Muscle layer of colon (tissue), 2 donors: ENCODE results near the gene TXLNB.
"Not testable (repeated sequence)": the region's sequence is repeated elsewhere in the genome, so short reads cannot be mapped to it uniquely, and the experiment has no call there.

Experiments used
- H3K27ac ChIP-seq: one replicate; pipeline ENCODE4 v1.7.0; 2013; ENCODE audit warnings: low read depth, mild to moderate bottlenecking, low read length, moderate library complexity
- H3K27me3 ChIP-seq, 2 donors: one replicate each; pipeline ENCODE4 v1.7.0; 2013; ENCODE audit warnings: low read length in 2 of 2, mild to moderate bottlenecking in 2 of 2; ENCODE audit not compliant: insufficient read depth in 2 of 2, control insufficient read depth in 1 of 2
- H3K36me3 ChIP-seq: one replicate; pipeline ENCODE4 v1.7.0; 2013; ENCODE audit warnings: mild to moderate bottlenecking, low read length; ENCODE audit not compliant: insufficient read depth
- H3K4me1 ChIP-seq: one replicate; pipeline ENCODE4 v1.7.0; 2013; ENCODE audit warnings: mild to moderate bottlenecking, low read length; ENCODE audit not compliant: insufficient read depth
- H3K4me3 ChIP-seq, 2 donors: one replicate each; pipeline ENCODE4 v1.7.0; 2013; ENCODE audit warnings: low read length in 2 of 2, low read depth in 1 of 2, mild to moderate bottlenecking in 1 of 2, moderate library complexity in 1 of 2
- H3K9ac ChIP-seq: one replicate; pipeline ENCODE4 v1.7.0; 2013; ENCODE audit warnings: low read length
- H3K9me3 ChIP-seq: one replicate; pipeline ENCODE4 v1.7.0; 2013; ENCODE audit warnings: mild to moderate bottlenecking, low read length
- donor health status: abdominal sarcoma.
- donor health status: Adenocarcinoma of cecum.

Gene TXLNB

DNA sequence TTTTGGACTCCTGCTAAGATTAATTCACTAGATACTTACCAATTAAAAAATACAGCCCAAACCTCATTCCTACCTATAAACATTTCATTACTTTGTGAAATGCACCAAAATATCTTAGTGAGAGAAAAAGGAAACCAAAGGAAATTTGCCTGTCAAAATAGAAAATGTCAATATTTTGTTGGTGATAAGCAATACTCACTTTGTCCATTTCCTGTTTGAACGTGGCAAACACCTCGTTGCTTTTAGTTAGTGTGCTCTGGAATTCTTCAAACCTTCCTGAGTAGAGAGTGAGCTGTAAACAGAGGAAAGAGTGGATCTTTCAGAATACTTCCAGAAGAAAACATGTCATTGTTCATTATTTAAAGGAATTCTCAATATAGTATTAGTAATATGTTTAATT lies 44.2 kb downstream of the TXLNB start:
- Histone ChIP-seq H3K4me1 (peaks cover 5% of the 10 kb centered on the region), H3K4me3 (no peak overlapping the region), H3K36me3 (no peaks in the 10 kb centered on the region), H3K27me3 (no peaks in the 10 kb centered on the region), H3K9me3 (no peaks in the 10 kb centered on the region), H3K27ac (no peak overlapping the region), H3K9ac (no peak overlapping the region)

- Histone ChIP-seq H3K9me3 (no peaks in the 10 kb centered on the region), H3K27me3 (no peaks in the 10 kb centered on the region), H3K27ac (no peak overlapping the region), H3K36me3 (no peaks in the 10 kb centered on the region), H3K4me1 (peaks cover 20% of the 10 kb centered on the region), H3K9ac (no peak overlapping the region), H3K4me3 (no peak overlapping the region)
These were observed 48.3 kb downstream of the TXLNB start for GRCh38 chr6:139243536-139243935.

GRCh38 chr6:139242457-139243240 lies 49.1 kb downstream of the TXLNB start:
- H3K9me3 ChIP-seq = no peaks in the 10 kb centered on the region
- no peaks in the 10 kb centered on the region for H3K27me3 ChIP-seq
- no peaks in the 10 kb centered on the region for H3K36me3 ChIP-seq
- peaks cover 20% of the 10 kb centered on the region for H3K4me1 ChIP-seq
- no peak overlapping the region for H3K9ac ChIP-seq
- H3K27ac ChIP-seq = no peak overlapping the region
- H3K4me3 ChIP-seq = no peak overlapping the region

- no peaks in the 10 kb centered on the region for H3K36me3 ChIP-seq
- H3K9ac ChIP-seq = no peak overlapping the region
- H3K27me3 ChIP-seq = no peaks in the 10 kb centered on the region
- peak overlapping the region; percentile 29 for H3K27ac ChIP-seq
- no peaks in the 10 kb centered on the region for H3K9me3 ChIP-seq
- H3K4me1 ChIP-seq = peaks cover 20% of the 10 kb centered on the region
- H3K4me3 ChIP-seq = no peak overlapping the region
These were observed 51.4 kb downstream of the TXLNB start for GRCh38 chr6:139240161-139241010.

DNA sequence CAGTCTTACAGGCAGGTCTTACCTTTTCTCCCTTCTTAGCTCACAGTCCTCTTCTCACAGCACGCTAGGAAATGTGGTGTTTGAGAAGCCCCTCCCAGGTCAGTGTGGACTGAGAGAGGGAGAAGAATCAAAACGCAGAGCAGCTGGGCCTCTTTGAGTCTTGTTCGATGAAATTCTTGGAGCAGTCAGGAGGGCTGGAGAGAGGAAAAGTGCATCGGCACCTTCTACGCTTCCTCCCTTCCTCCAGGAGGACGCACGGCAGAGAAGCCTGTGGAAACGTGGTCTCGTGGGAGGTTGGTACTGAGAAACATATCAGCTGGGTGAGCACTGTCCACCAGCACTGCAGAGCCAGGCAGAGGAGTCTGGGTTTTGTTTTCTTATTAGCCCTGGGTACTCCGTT lies 52.7 kb downstream of the TXLNB start:
- Histone ChIP-seq H3K4me3 (no peak overlapping the region), H3K27ac (no peak overlapping the region)

DNA sequence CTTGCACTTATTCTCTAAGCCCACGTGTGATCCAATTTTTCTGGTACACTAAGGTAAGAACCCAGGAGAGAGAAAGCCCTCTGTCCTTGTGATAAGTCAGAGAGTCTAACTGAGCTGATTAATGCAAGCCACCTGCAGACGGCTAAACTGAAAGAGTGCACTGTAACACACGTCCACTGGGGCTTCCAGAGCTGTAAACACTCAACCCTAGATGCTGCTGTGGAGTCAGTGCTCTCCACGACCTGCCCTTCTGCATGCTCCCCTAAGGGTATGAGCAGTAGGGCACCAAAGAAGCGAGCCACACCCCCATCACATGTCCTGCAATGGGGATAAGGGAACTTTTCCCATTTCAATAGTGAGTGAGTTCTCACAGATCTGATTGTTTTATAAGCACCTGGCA lies 55.7 kb downstream of the TXLNB start:
- H3K36me3 ChIP-seq = no peaks in the 10 kb centered on the region
- no peaks in the 10 kb centered on the region for H3K9me3 ChIP-seq
- H3K4me3 ChIP-seq = no peak overlapping the region
- H3K4me1 ChIP-seq = peaks cover 19% of the 10 kb centered on the region
- H3K27me3 ChIP-seq = no peaks in the 10 kb centered on the region
- no peak overlapping the region for H3K27ac ChIP-seq
- no peak overlapping the region for H3K9ac ChIP-seq

More for the DNA sequence above, 52.7 kb downstream of the TXLNB start:
- Histone ChIP-seq H3K9ac (no peak overlapping the region), H3K9me3 (no peaks in the 10 kb centered on the region), H3K36me3 (no peaks in the 10 kb centered on the region), H3K27me3 (no peaks in the 10 kb centered on the region), H3K4me1 (peaks cover 20% of the 10 kb centered on the region)

DNA sequence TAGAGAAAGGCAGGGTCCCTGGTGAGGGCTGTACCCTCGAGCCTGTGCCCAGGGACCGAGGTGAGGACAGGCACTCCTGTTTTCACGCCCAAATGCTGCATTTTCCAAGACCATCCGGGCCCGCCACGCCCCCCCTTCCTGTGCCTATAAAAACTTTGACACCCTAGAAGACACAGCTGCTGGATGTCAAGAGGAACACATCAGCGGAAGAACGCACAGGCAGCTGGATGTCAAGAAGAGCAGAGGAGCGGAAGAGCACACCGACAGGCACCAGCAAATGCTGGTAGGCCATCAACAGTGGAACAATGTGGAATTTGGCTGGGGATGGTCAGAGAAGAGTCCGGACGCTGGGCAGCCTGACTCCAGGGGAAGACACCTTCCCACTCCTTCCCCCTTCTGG lies 56.1 kb downstream of the TXLNB start:
- Histone ChIP-seq H3K27me3 (no peaks in the 10 kb centered on the region), H3K36me3 (no peaks in the 10 kb centered on the region), H3K4me3 (no peak overlapping the region), H3K4me1 (peaks cover 14% of the 10 kb centered on the region), H3K27ac (no peak overlapping the region), H3K9ac (no peak overlapping the region), H3K9me3 (no peaks in the 10 kb centered on the region)

DNA sequence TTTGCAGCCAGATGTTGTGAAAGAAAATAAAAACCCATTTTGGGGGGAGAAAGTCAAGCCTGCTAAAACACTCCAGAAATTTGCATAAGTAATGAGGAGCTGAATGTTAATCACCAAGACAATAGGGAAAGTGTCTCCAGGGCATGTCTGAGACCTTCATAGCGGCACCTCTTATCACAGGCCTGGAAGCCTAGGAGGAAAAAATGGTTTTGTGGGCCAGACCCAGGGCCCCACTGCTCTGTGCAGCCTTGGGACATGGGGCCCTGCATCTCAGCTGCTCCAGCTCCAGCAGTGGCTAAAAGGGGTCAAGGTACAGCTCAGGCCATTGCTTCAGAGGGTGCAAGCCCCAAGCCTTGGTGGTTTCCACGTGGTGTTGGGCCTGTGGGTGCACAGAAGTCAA lies 57.6 kb downstream of the TXLNB start:
- H3K27ac ChIP-seq, H3K9ac ChIP-seq, H3K4me3 ChIP-seq, H3K36me3 ChIP-seq, H3K27me3 ChIP-seq, H3K4me1 ChIP-seq, H3K9me3 ChIP-seq: not testable (repeated sequence)

DNA sequence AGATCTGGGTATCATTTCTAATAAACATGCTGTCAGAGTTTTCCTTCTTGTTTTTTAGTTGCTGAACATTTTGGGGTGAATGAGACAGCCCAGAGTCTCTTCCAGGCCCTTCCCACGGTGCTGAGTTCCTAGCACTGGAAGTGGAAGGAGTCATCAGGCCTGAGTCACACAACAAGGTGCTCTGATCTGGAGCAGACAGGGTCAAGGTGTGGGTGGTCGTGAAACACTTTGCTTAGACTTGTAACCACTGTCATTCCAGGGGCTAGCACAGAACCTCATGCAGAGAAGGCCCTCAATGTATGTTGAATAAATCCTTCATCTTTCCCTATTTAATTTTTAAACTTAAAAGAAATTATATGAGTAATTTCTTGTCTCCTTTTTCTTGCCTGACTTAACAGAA lies 60.6 kb downstream of the TXLNB start:
- no peak overlapping the region for H3K27ac ChIP-seq
- no peak overlapping the region for H3K9ac ChIP-seq
- H3K9me3 ChIP-seq = no peaks in the 10 kb centered on the region
- H3K27me3 ChIP-seq = no peaks in the 10 kb centered on the region
- H3K4me3 ChIP-seq = no peak overlapping the region
- H3K4me1 ChIP-seq = peaks cover 5% of the 10 kb centered on the region
- no peaks in the 10 kb centered on the region for H3K36me3 ChIP-seq

- no peak overlapping the region for H3K4me3 ChIP-seq
- H3K4me1 ChIP-seq = peaks cover 5% of the 10 kb centered on the region
- H3K27me3 ChIP-seq = no peaks in the 10 kb centered on the region
- H3K36me3 ChIP-seq = no peaks in the 10 kb centered on the region
- no peaks in the 10 kb centered on the region for H3K9me3 ChIP-seq
- H3K9ac ChIP-seq = no peak overlapping the region
- H3K27ac ChIP-seq = no peak overlapping the region
These were observed 61.4 kb downstream of the TXLNB start for GRCh38 chr6:139230391-139230840.

DNA sequence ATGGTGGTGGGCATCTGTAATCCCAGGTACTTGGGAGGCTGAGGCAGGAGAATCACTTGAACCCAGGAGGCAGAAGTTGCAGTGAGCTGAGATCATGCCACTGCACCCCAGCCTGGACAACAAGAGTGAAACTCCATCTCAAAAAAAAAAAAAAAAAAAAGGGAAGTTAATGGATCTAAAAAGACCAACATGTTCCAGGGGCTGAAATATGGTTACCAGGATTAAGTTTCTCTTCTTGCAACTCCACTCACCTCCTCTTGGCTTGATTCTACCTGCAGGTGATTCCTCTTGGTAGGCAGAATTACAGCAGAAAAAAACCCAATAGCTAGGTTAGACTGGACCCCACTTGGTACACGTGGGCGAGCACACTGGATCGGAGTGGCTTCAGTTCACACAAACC lies 63.4 kb downstream of the TXLNB start:
- H3K36me3 ChIP-seq, H3K9ac ChIP-seq, H3K27me3 ChIP-seq, H3K27ac ChIP-seq, H3K4me1 ChIP-seq, H3K4me3 ChIP-seq, H3K9me3 ChIP-seq: not testable (repeated sequence)
